ENCODE measurements around the gene IBA57. TPM values are rescaled to one million over a fixed set of nuclear protein-coding genes. Genes with fewer than 3 reads are reported as not detected.
A peak's percentile ranks its signal among the peaks of the same experiment; 100 is the strongest.

Gene IBA57
- total RNA-seq, 3 donors from 2014 or later, result 11.5 to 12.9 (median 11.8) TPM

- no peaks in the 10 kb centered on the region for H3K4me1 ChIP-seq (ENCODE audit: low read depth)
- no peaks in the 10 kb centered on the region for H3K36me3 ChIP-seq (ENCODE audit: low read depth)
- no peak overlapping the region for H3K4me3 ChIP-seq
- DNase-seq, result no peak
- TF ChIP-seq CTCF (IDR thresholded peaks at IDR 0.05), result no peak
- intact Hi-C loops (cut with DNase I, micrococcal nuclease), result no loop called here
- H3K9me3 ChIP-seq, result peaks cover 13% of the 10 kb centered on the region
- no peak for ATAC-seq
Measured at GRCh38 chr1:228197555-228198147, 32.0 kb downstream of the IBA57 start.

- H3K4me1 ChIP-seq (ENCODE audit: low read depth), result no peaks in the 10 kb centered on the region
- intact Hi-C loops (cut with DNase I, micrococcal nuclease), result no loop called here
- TF ChIP-seq CTCF (IDR thresholded peaks at IDR 0.05), result no peak
- DNase-seq (no peak), ATAC-seq (no peak)
- H3K9me3 ChIP-seq, result peaks cover 13% of the 10 kb centered on the region
- H3K36me3 ChIP-seq (ENCODE audit: low read depth), result no peaks in the 10 kb centered on the region
- no peak overlapping the region for H3K4me3 ChIP-seq
Measured at GRCh38 chr1:228198977-228199590, 33.5 kb downstream of the IBA57 start.

- no peaks in the 10 kb centered on the region for H3K4me1 ChIP-seq (ENCODE audit: low read depth)
- no peak overlapping the region for H3K4me3 ChIP-seq
- H3K9me3 ChIP-seq, result no peaks in the 10 kb centered on the region
- TF ChIP-seq CTCF (IDR thresholded peaks at IDR 0.05), result no peak
- ATAC-seq, result no peak
- no peak for DNase-seq
- H3K36me3 ChIP-seq (ENCODE audit: low read depth), result no peaks in the 10 kb centered on the region
- intact Hi-C loops (cut with DNase I, micrococcal nuclease), result no loop called here
Measured at GRCh38 chr1:228204958-228205357, 39.4 kb downstream of the IBA57 start.

- intact Hi-C loops (cut with DNase I, micrococcal nuclease), result no loop called here
- ATAC-seq (no peak), DNase-seq (no peak)
- no peak overlapping the region for H3K4me3 ChIP-seq
- H3K9me3 ChIP-seq, result no peaks in the 10 kb centered on the region
- TF ChIP-seq CTCF (IDR thresholded peaks at IDR 0.05), result no peak
- no peaks in the 10 kb centered on the region for H3K36me3 ChIP-seq (ENCODE audit: low read depth)
- no peaks in the 10 kb centered on the region for H3K4me1 ChIP-seq (ENCODE audit: low read depth)
Measured at GRCh38 chr1:228205526-228206436, 40.2 kb downstream of the IBA57 start.

GRCh38 chr1:228206582-228207351 is 41.2 kb downstream of the IBA57 start:
- intact Hi-C loops (cut with DNase I, micrococcal nuclease), result no loop called here
- Histone ChIP-seq H3K36me3 (ENCODE audit: low read depth) (no peaks in the 10 kb centered on the region), H3K4me3 (no peak overlapping the region), H3K4me1 (ENCODE audit: low read depth) (no peaks in the 10 kb centered on the region), H3K9me3 (no peaks in the 10 kb centered on the region)
- TF ChIP-seq CTCF (IDR thresholded peaks at IDR 0.05), result no peak
- no peak for DNase-seq
- ATAC-seq, result peak; percentile 7

All from mucosa of descending colon (tissue), 3 donors.